K562 (cell line): ENCODE data around the gene RNF166. TPM values are rescaled to one million over a fixed set of nuclear protein-coding genes. Genes with fewer than 3 reads are reported as not detected.

ENCODE experiments used
- FUS ChIP-seq: fragments of 200-400 bp; formaldehyde crosslinking; optimal IDR thresholded peaks from 2 replicates; pipeline ENCODE3; 2017; ENCODE audit warnings: low read depth, low read length
- NFIC ChIP-seq: fragments of 450-650 bp; IDR thresholded peaks from 2 replicates; pipeline ENCODE4 v1.6.1; 2017; ENCODE audit warnings: mild to moderate bottlenecking, inconsistent platforms
- RCOR1 ChIP-seq, 2 experiments: IDR thresholded peaks; 2 replicates each; pipeline ENCODE4 v1.6.1; 2012; ENCODE audit warnings: low read depth in 2 of 2, low read length in 2 of 2, borderline replicate concordance in 1 of 2, improper control_type of control experiment in 1 of 2
- SP1 ChIP-seq: sonication (generic); formaldehyde crosslinking; IDR thresholded peaks from 2 replicates; pipeline ENCODE4 v1.8.1; 2022; ENCODE audit warnings: mild to moderate bottlenecking, missing genetic modification reagents
- ZC3H11A ChIP-seq: IDR thresholded peaks from 2 replicates; pipeline ENCODE4 v1.6.1; 2012; ENCODE audit warnings: low read depth, low read length, improper control_type of control experiment
- ZNF224 ChIP-seq: sonication (generic); formaldehyde crosslinking; IDR thresholded peaks from 2 replicates; pipeline ENCODE4 v1.8.0; 2022; ENCODE audit warnings: mild to moderate bottlenecking, missing genetic modification reagents
- ZNF589 ChIP-seq: fragments of 200-800 bp; sonication (Bioruptor generic); IDR thresholded peaks from 2 replicates; pipeline ENCODE4 v1.6.1; 2016; ENCODE audit warnings: low read depth, missing genetic modification characterization, missing compliant biosample characterization
- polyA plus RNA-seq, 8 experiments: library from polyadenylated mRNA; depleted of rRNA in 4 of 8; stranded (reverse) in 5 of 8; unstranded in 3 of 8; fragments of >200 nt; fragmentation: Nextera tagmentation in 2 of 8; fragmentation: Illumina TruSeq in 1 of 8; extraction: Ambion mirVana in 2 of 8; extraction: Trizol in 1 of 8; gene quantifications; 2 replicates each; pipeline versions ENCODE4 v1.2.1 to v1.2.3, GENCODE V29; 2011 to 2014; ENCODE audit warnings: inconsistent platforms in 1 of 8, missing spikeins in 1 of 8
- total RNA-seq, 7 experiments: library from RNA; depleted of rRNA in 6 of 7; stranded (reverse); fragments of >200 nt in 6 of 7; fragmentation: Illumina TruSeq in 2 of 7; extraction: Trizol in 2 of 7; gene quantifications; 2 replicates each; pipeline versions ENCODE4 v1.2.1 to v1.2.3, GENCODE V29; 2011 to 2021; ENCODE audit warnings: low replicate concordance in 1 of 7
- TF ChIP-seq, protein P1 (sequence below): sonication (generic); formaldehyde crosslinking; IDR thresholded peaks from 2 replicates; pipeline ENCODE4 v1.8.1; 2022; ENCODE audit warnings: missing genetic modification reagents
- TF ChIP-seq, protein P2 (sequence below): fragments of 200-800 bp; sonication (Bioruptor generic); IDR thresholded peaks from 2 replicates; pipeline ENCODE4 v1.6.1; 2017; ENCODE audit warnings: missing genetic modification characterization, missing compliant biosample characterization

Gene RNF166
- total and polyA plus RNA-seq, 9 of the 15 experiments (the other 6 are each of a cell fraction or from before 2014, with no cell fraction given) = 0.56 to 60.3 (median 19.5) TPM

DNA sequence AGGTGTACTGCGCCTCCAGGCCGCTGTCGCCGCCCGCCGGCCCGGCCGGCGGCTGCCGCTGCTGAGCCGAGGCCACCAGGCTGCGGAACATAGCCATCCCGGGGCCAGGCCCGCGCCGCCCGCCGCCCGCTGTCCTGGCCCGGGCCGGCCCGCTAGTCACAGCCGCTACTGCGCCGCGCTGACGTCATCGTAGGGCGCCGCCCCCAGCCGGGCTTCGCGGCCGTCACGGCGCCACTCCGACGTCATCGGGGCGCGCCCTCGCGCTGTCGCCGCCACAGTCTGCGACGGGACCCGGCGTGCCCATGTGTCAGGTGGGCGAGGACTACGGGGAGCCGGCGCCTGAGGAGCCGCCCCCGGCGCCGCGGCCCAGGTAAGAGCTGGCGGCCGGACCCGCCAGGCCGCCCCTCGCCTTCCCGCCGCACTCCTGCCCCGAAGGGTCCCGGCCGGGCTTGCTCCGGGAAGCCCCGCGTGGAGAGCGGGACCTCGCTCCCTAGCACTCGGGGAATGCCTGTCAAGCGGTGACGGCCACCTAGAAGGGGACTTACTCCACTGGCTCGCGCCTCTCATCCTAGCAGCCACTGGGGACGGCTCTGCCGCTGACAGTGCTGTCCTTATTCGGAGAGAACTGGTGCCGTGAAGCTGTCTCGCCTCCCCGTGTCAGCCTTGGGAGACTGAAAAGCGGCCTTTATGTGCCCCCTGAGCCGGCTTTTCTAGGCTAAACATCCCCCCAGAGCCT, at the start of gene RNF166, which contains the start of gene CTU2 (continued):
- TF ChIP-seq, protein P1, sequence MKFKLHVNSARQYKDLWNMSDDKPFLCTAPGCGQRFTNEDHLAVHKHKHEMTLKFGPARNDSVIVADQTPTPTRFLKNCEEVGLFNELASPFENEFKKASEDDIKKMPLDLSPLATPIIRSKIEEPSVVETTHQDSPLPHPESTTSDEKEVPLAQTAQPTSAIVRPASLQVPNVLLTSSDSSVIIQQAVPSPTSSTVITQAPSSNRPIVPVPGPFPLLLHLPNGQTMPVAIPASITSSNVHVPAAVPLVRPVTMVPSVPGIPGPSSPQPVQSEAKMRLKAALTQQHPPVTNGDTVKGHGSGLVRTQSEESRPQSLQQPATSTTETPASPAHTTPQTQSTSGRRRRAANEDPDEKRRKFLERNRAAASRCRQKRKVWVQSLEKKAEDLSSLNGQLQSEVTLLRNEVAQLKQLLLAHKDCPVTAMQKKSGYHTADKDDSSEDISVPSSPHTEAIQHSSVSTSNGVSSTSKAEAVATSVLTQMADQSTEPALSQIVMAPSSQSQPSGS = peak; percentile 89
- TF ChIP-seq ZNF589 (CRISPR knock-in tag) (0 out of 2 replicates have a peak, but pooled peaks have one; percentile 63), SP1 (CRISPR knock-in tag) (peak; percentile 83), NFIC (no peak), RCOR1 (IDR thresholded peaks at IDR 0.05; ENCODE audit: borderline replicate concordance in 1 of 2, low read depth in 2 of 2, low read length in 2 of 2) (peak in 1 of 2 experiments; percentile 70; a peak in 2 of 4 replicates), FUS (peak; percentile 88), ZNF224 (CRISPR knock-in tag) (no peak), ZC3H11A (0 out of 2 replicates have a peak, but pooled peaks have one; percentile 64)
- TF ChIP-seq, protein P2, sequence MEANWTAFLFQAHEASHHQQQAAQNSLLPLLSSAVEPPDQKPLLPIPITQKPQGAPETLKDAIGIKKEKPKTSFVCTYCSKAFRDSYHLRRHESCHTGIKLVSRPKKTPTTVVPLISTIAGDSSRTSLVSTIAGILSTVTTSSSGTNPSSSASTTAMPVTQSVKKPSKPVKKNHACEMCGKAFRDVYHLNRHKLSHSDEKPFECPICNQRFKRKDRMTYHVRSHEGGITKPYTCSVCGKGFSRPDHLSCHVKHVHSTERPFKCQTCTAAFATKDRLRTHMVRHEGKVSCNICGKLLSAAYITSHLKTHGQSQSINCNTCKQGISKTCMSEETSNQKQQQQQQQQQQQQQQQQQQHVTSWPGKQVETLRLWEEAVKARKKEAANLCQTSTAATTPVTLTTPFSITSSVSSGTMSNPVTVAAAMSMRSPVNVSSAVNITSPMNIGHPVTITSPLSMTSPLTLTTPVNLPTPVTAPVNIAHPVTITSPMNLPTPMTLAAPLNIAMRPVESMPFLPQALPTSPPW (CRISPR knock-in tag) = peak; percentile 72; the same call in 1 of the 2 replicates
- TF ChIP-seq, all 486 proteins: peak for 151
